Cardiac muscle cell (in vitro differentiated cells and primary cell): Measurements from ENCODE around the gene CHRNB1. TPM values are rescaled to one million over a fixed set of nuclear protein-coding genes. Genes with fewer than 3 reads are reported as not detected.

ENCODE experiments used
- DNase-seq, 2 donors: peaks; one replicate each; pipeline versions ENCODE4 v3.0.0 to v3.0.0-alpha.2; 2010 to 2017; ENCODE audit warnings: low read depth in 1 of 2, low spot score in 1 of 2
- H3K27ac ChIP-seq: fragments of 200-600 bp; sonication (generic); 2 replicates; pipeline ENCODE4 v1.5.1; 2016
- H3K27me3 ChIP-seq: fragments of 200-600 bp; sonication (generic); 2 replicates; pipeline ENCODE4 v1.6.0; 2016; ENCODE audit warnings: control low read depth
- H3K36me3 ChIP-seq: fragments of 200-600 bp; sonication (generic); 2 replicates; pipeline ENCODE4 v1.5.1; 2016; ENCODE audit warnings: control low read depth
- H3K4me1 ChIP-seq: fragments of 200-600 bp; sonication (generic); 2 replicates; pipeline ENCODE4 v1.8.1; 2017; ENCODE audit warnings: low read depth, mild to moderate bottlenecking, mixed run types
- H3K4me3 ChIP-seq: fragments of 200-600 bp; sonication (generic); 2 replicates; pipeline ENCODE4 v1.5.1; 2016; ENCODE audit warnings: mild to moderate bottlenecking
- H3K9me3 ChIP-seq: fragments of 200-600 bp; sonication (generic); 2 replicates; pipeline ENCODE4 v1.5.1; 2017; ENCODE audit warnings: low read depth, mild to moderate bottlenecking, control low read depth
- CTCF ChIP-seq: IDR thresholded peaks from 2 replicates; pipeline ENCODE4 v1.5.1; 2012; ENCODE audit warnings: low read depth, mild to moderate bottlenecking, low read length
- polyA plus RNA-seq: library from polyadenylated mRNA; unstranded; fragments of >200 nt; fragmentation: Nextera tagmentation; extraction: Ambion mirVana; gene quantifications from 2 replicates; pipeline ENCODE4 v1.2.1, GENCODE V29; 2016
- total RNA-seq: library from RNA; depleted of rRNA; stranded (reverse); fragments of >200 nt; gene quantifications from 2 replicates; pipeline ENCODE4 v1.2.3, GENCODE V29; 2016

CHRNB1 gene
- total and polyA plus RNA-seq, 2 experiments from 2014 or later = 8.5 to 28.6 TPM

- no peaks in the 10 kb centered on the region for H3K36me3 ChIP-seq
- DNase-seq = no peak
- no peak overlapping the region for H3K27ac ChIP-seq
- no peaks in the 10 kb centered on the region for H3K27me3 ChIP-seq
- H3K4me1 ChIP-seq = no peaks in the 10 kb centered on the region
- H3K4me3 ChIP-seq = no peak overlapping the region
- TF ChIP-seq CTCF = no peak
- no peaks in the 10 kb centered on the region for H3K9me3 ChIP-seq
Measured at GRCh38 chr17:7427549-7427948, 17.3 kb upstream of the CHRNB1 start.

- no peaks in the 10 kb centered on the region for H3K36me3 ChIP-seq
- no peak for TF ChIP-seq CTCF
- H3K9me3 ChIP-seq = no peaks in the 10 kb centered on the region
- H3K27ac ChIP-seq = no peak within 1 kb of the TSS
- H3K27me3 ChIP-seq = no peaks in the 10 kb centered on the region
- DNase-seq = no peak
- no peaks in the 10 kb centered on the region for H3K4me1 ChIP-seq
- no peak within 1 kb of the TSS for H3K4me3 ChIP-seq
Measured at GRCh38 chr17:7428557-7428956, 16.3 kb upstream of the CHRNB1 start, which contains the start of gene SPEM3. SPEM3 (plus strand) TSS chr17:7428857; CDS start chr17:7428903, 46 bp downstream.

- H3K27me3 ChIP-seq = no peaks in the 10 kb centered on the region
- H3K36me3 ChIP-seq = no peaks in the 10 kb centered on the region
- no peak for TF ChIP-seq CTCF
- no peak overlapping the region for H3K4me3 ChIP-seq
- DNase-seq = no peak
- no peaks in the 10 kb centered on the region for H3K9me3 ChIP-seq
- no peaks in the 10 kb centered on the region for H3K4me1 ChIP-seq
- H3K27ac ChIP-seq = no peak overlapping the region
Measured at GRCh38 chr17:7429722-7430121, 15.1 kb upstream of the CHRNB1 start.

DNA sequence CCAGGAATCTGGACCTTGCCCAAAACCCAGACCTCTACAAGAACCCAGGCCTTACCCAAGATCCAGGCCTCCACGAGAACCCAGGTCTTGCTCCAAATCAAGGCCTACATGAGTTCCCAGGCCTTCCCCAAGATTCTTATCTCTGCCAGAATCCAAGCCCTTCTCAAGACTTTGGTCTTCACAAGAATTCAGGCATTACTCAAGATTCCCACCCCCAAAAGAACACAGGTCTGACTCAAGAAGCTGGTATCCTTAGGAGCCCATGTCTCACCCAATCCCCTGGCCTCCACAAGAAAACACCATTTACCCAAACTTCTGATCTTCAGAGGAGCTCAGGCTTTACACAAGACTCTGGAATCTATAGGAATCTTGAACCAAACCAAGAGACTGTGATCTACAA, 13.6 kb upstream of the CHRNB1 start:
- Histone ChIP-seq H3K4me1 (no peaks in the 10 kb centered on the region), H3K4me3 (no peak overlapping the region), H3K9me3 (no peaks in the 10 kb centered on the region), H3K27ac (no peak overlapping the region), H3K27me3 (no peaks in the 10 kb centered on the region), H3K36me3 (no peaks in the 10 kb centered on the region)
- no peak for DNase-seq
- no peak for TF ChIP-seq CTCF

GRCh38 chr17:7432296-7432695, 12.6 kb upstream of the CHRNB1 start:
- TF ChIP-seq CTCF = no peak
- Histone ChIP-seq H3K27me3 (no peaks in the 10 kb centered on the region), H3K9me3 (no peaks in the 10 kb centered on the region), H3K36me3 (no peaks in the 10 kb centered on the region), H3K4me1 (peaks cover 2% of the 10 kb centered on the region), H3K27ac (no peak overlapping the region), H3K4me3 (no peak overlapping the region)
- DNase-seq = no peak
